GM21528 (cell line): ENCODE data around the gene TRPV6.

ENCODE experiments used
- ATAC-seq: cut with Tn5 transposase; IDR thresholded peaks from one replicate; pipeline ENCODE4 v1.9.1; 2021; ENCODE audit warnings: mild to moderate bottlenecking, moderate library complexity; ENCODE audit not compliant: unreplicated experiment, low FRiP score

Gene TRPV6

GRCh38 chr7:142870566-142871259 is 14.8 kb downstream of the TRPV6 start:
- ATAC-seq, result no peak

GRCh38 chr7:142870147-142870559 is 15.4 kb downstream of the TRPV6 start:
- ATAC-seq, result no peak

GRCh38 chr7:142869434-142869833 is 16.1 kb downstream of the TRPV6 start:
- ATAC-seq, result no peak

GRCh38 chr7:142868986-142869415 is 16.5 kb downstream of the TRPV6 start:
- no peak for ATAC-seq

GRCh38 chr7:142868188-142868985 is 17.2 kb downstream of the TRPV6 start:
- ATAC-seq, result no peak

- ATAC-seq, result no peak
These were observed 18.0 kb downstream of the TRPV6 start for GRCh38 chr7:142867398-142868187.

- ATAC-seq, result no peak
These were observed 18.5 kb downstream of the TRPV6 start for GRCh38 chr7:142867097-142867378.

- ATAC-seq, result no peak
These were observed 19.0 kb downstream of the TRPV6 start for GRCh38 chr7:142866361-142867096.

- no peak for ATAC-seq
These were observed 19.8 kb downstream of the TRPV6 start for GRCh38 chr7:142865766-142866165.

- no peak for ATAC-seq
These were observed 20.4 kb downstream of the TRPV6 start for GRCh38 chr7:142864980-142865747.

GRCh38 chr7:142863891-142864685 is 21.5 kb downstream of the TRPV6 start:
- ATAC-seq, result no peak

GRCh38 chr7:142862786-142863400 is 22.7 kb downstream of the TRPV6 start:
- no peak for ATAC-seq

- no peak for ATAC-seq
These were observed 23.2 kb downstream of the TRPV6 start for GRCh38 chr7:142862351-142862750.

GRCh38 chr7:142860968-142861367 is 24.6 kb downstream of the TRPV6 start:
- no peak for ATAC-seq

- ATAC-seq, result no peak
These were observed 25.7 kb downstream of the TRPV6 start for GRCh38 chr7:142859829-142860228.

- ATAC-seq, result no peak
These were observed 26.1 kb downstream of the TRPV6 start for GRCh38 chr7:142859411-142859810.

GRCh38 chr7:142857625-142858024 is 27.9 kb downstream of the TRPV6 start:
- ATAC-seq, result no peak

GRCh38 chr7:142856565-142857245 is 28.8 kb downstream of the TRPV6 start:
- ATAC-seq, result no peak
